ENCODE measurements around the gene PRR14. TPM values are rescaled to one million over a fixed set of nuclear protein-coding genes. Genes with fewer than 3 reads are reported as not detected.
"Not testable (repeated sequence)": the region's sequence is repeated elsewhere in the genome, so short reads cannot be mapped to it uniquely, and the experiment has no call there.

PRR14 gene
- total and polyA plus RNA-seq, 2 donors (not counting 1 experiment from before 2014, with no cell fraction given): 2.5 to 6.6 TPM

GRCh38 chr16:30623536-30624283, 27.1 kb upstream of the PRR14 start:
- Histone ChIP-seq H3K4me3 (replicated peaks in 1 of 4; ENCODE audit: control extremely low read depth in 1 of 4, insufficient read depth in 1 of 4, low read depth in 3 of 4, low read length in 4 of 4) (no peak overlapping the region), H3K4me2 (ENCODE audit: extremely low read depth, insufficient read depth, low read length) (no peak overlapping the region), H3K27me3 (ENCODE audit: control insufficient read depth, insufficient read depth, low read length) (peaks cover 12% of the 10 kb centered on the region), H3K36me3 (ENCODE audit: control insufficient read depth, insufficient read depth, low read length) (no peaks in the 10 kb centered on the region), H3K9me3 (ENCODE audit: control insufficient read depth, insufficient read depth, low read depth, low read length) (no peaks in the 10 kb centered on the region), H3K79me2 (ENCODE audit: control insufficient read depth, insufficient read depth, low read length) (no peaks in the 10 kb centered on the region), H3K9ac (ENCODE audit: insufficient read depth, low read length) (no peak overlapping the region), H2AFZ (ENCODE audit: low read length) (no peak overlapping the region), H3K4me1 (ENCODE audit: control insufficient read depth, extremely low read depth, insufficient read depth, low read length) (no peaks in the 10 kb centered on the region), H4K20me1 (ENCODE audit: control insufficient read depth, extremely low read depth, insufficient read depth, low read length) (no peaks in the 10 kb centered on the region), H3K27ac (ENCODE audit: insufficient read depth, low read length) (no peak overlapping the region)
- DNase-seq (ENCODE audit: low read depth in 2 of 2): no peak
- TF ChIP-seq CTCF (conservative IDR thresholded peaks at IDR 0.05 in 1 of 2, IDR thresholded peaks at IDR 0.05 in 1 of 2; ENCODE audit: low read depth in 1 of 2, low read length in 2 of 2) (no peak), EZH2 (IDR thresholded peaks at IDR 0.05; ENCODE audit: low read length, missing control alignments) (no peak)

- Histone ChIP-seq H3K9me3 (ENCODE audit: control insufficient read depth, insufficient read depth, low read depth, low read length) (no peaks in the 10 kb centered on the region), H3K9ac (ENCODE audit: insufficient read depth, low read length) (no peak overlapping the region), H4K20me1 (ENCODE audit: control insufficient read depth, extremely low read depth, insufficient read depth, low read length) (no peaks in the 10 kb centered on the region), H3K4me3 (replicated peaks in 1 of 4; ENCODE audit: control extremely low read depth in 1 of 4, insufficient read depth in 1 of 4, low read depth in 3 of 4, low read length in 4 of 4) (no peak overlapping the region), H3K79me2 (ENCODE audit: control insufficient read depth, insufficient read depth, low read length) (no peaks in the 10 kb centered on the region), H3K36me3 (ENCODE audit: control insufficient read depth, insufficient read depth, low read length) (no peaks in the 10 kb centered on the region), H3K27ac (ENCODE audit: insufficient read depth, low read length) (no peak overlapping the region), H3K27me3 (ENCODE audit: control insufficient read depth, insufficient read depth, low read length) (peaks cover 12% of the 10 kb centered on the region), H2AFZ (ENCODE audit: low read length) (no peak overlapping the region), H3K4me1 (ENCODE audit: control insufficient read depth, extremely low read depth, insufficient read depth, low read length) (no peaks in the 10 kb centered on the region), H3K4me2 (ENCODE audit: extremely low read depth, insufficient read depth, low read length) (no peak overlapping the region)
- no peak for DNase-seq (ENCODE audit: low read depth in 2 of 2)
- TF ChIP-seq CTCF (conservative IDR thresholded peaks at IDR 0.05 in 1 of 2, IDR thresholded peaks at IDR 0.05 in 1 of 2; ENCODE audit: low read depth in 1 of 2, low read length in 2 of 2): no peak
- TF ChIP-seq EZH2 (IDR thresholded peaks at IDR 0.05; ENCODE audit: low read length, missing control alignments): no peak
These were observed 24.5 kb upstream of the PRR14 start for GRCh38 chr16:30626236-30626635.

- Histone ChIP-seq H3K4me2 (ENCODE audit: extremely low read depth, insufficient read depth, low read length) (peak overlapping the region; percentile 25), H3K36me3 (ENCODE audit: control insufficient read depth, insufficient read depth, low read length) (no peaks in the 10 kb centered on the region), H3K79me2 (ENCODE audit: control insufficient read depth, insufficient read depth, low read length) (no peaks in the 10 kb centered on the region), H3K9me3 (ENCODE audit: control insufficient read depth, insufficient read depth, low read depth, low read length) (no peaks in the 10 kb centered on the region), H3K27me3 (ENCODE audit: control insufficient read depth, insufficient read depth, low read length) (no peaks in the 10 kb centered on the region), H3K27ac (ENCODE audit: insufficient read depth, low read length) (no peak overlapping the region), H3K9ac (ENCODE audit: insufficient read depth, low read length) (no peak overlapping the region), H2AFZ (ENCODE audit: low read length) (peak overlapping the region; percentile 68), H3K4me1 (ENCODE audit: control insufficient read depth, extremely low read depth, insufficient read depth, low read length) (no peaks in the 10 kb centered on the region), H4K20me1 (ENCODE audit: control insufficient read depth, extremely low read depth, insufficient read depth, low read length) (no peaks in the 10 kb centered on the region), H3K4me3 (replicated peaks in 1 of 4; ENCODE audit: control extremely low read depth in 1 of 4, insufficient read depth in 1 of 4, low read depth in 3 of 4, low read length in 4 of 4) (no peak overlapping the region)
- peak; percentile 90 to 98 for TF ChIP-seq CTCF (conservative IDR thresholded peaks at IDR 0.05 in 1 of 2, IDR thresholded peaks at IDR 0.05 in 1 of 2; ENCODE audit: low read depth in 1 of 2, low read length in 2 of 2)
- no peak for TF ChIP-seq EZH2 (IDR thresholded peaks at IDR 0.05; ENCODE audit: low read length, missing control alignments)
- peak; percentile 43 to 81 for DNase-seq (ENCODE audit: low read depth in 2 of 2)
These were observed 21.9 kb upstream of the PRR14 start for GRCh38 chr16:30628628-30629540.

- not testable (repeated sequence) for DNase-seq (ENCODE audit: low read depth in 2 of 2); H3K4me2 ChIP-seq (ENCODE audit: extremely low read depth, insufficient read depth, low read length)
These were observed 18.3 kb upstream of the PRR14 start for GRCh38 chr16:30632454-30632853.

More at GRCh38 chr16:30632454-30632853, 18.3 kb upstream of the PRR14 start:
- H3K79me2 ChIP-seq (ENCODE audit: control insufficient read depth, insufficient read depth, low read length); H3K27ac ChIP-seq (ENCODE audit: insufficient read depth, low read length); H3K4me3 ChIP-seq (replicated peaks in 1 of 4; ENCODE audit: control extremely low read depth in 1 of 4, insufficient read depth in 1 of 4, low read depth in 3 of 4, low read length in 4 of 4); H2AFZ ChIP-seq (ENCODE audit: low read length); H3K4me1 ChIP-seq (ENCODE audit: control insufficient read depth, extremely low read depth, insufficient read depth, low read length); H3K9me3 ChIP-seq (ENCODE audit: control insufficient read depth, insufficient read depth, low read depth, low read length); H3K27me3 ChIP-seq (ENCODE audit: control insufficient read depth, insufficient read depth, low read length); H3K36me3 ChIP-seq (ENCODE audit: control insufficient read depth, insufficient read depth, low read length); H4K20me1 ChIP-seq (ENCODE audit: control insufficient read depth, extremely low read depth, insufficient read depth, low read length); H3K9ac ChIP-seq (ENCODE audit: insufficient read depth, low read length): not testable (repeated sequence)

Measured in fibroblast of lung (primary cell).